ENCODE measurements around the gene GRPEL1.

The GRPEL1 gene

GRCh38 chr4:7021355-7021754 lies 46.5 kb downstream of the GRPEL1 start:
- no peak for DNase-seq

GRCh38 chr4:7020856-7021255 lies 47.0 kb downstream of the GRPEL1 start:
- DNase-seq: no peak

GRCh38 chr4:7020290-7020689 lies 47.6 kb downstream of the GRPEL1 start:
- no peak for DNase-seq

- DNase-seq: no peak
Observed at GRCh38 chr4:7019367-7019766, 48.5 kb downstream of the GRPEL1 start.

- no peak for DNase-seq
Observed at GRCh38 chr4:7018281-7018680, 49.6 kb downstream of the GRPEL1 start.

GRCh38 chr4:7017446-7018048 lies 50.3 kb downstream of the GRPEL1 start:
- no peak for DNase-seq

- no peak for DNase-seq
Observed at GRCh38 chr4:7016512-7016911, 51.4 kb downstream of the GRPEL1 start.

- no peak for DNase-seq
Observed at GRCh38 chr4:7016086-7016485, 51.8 kb downstream of the GRPEL1 start.

GRCh38 chr4:7015383-7016035 lies 52.4 kb downstream of the GRPEL1 start:
- DNase-seq: no peak

- DNase-seq: no peak
Observed at GRCh38 chr4:7014815-7015214, 53.0 kb downstream of the GRPEL1 start.

GRCh38 chr4:7013175-7013574 lies 54.7 kb downstream of the GRPEL1 start:
- DNase-seq: no peak

- no peak for DNase-seq
Observed at GRCh38 chr4:7009564-7009963, 58.3 kb downstream of the GRPEL1 start.
